Esophagus muscularis mucosa (tissue), 3 donors: ENCODE measurements around the gene LIMCH1.
"Not testable (repeated sequence)": the region's sequence is repeated elsewhere in the genome, so short reads cannot be mapped to it uniquely, and the experiment has no call there.

Experiments used
- EP300 ChIP-seq: sonication (generic); formaldehyde crosslinking; IDR thresholded peaks from one replicate; pipeline ENCODE4 v1.6.1; 2017; ENCODE audit warnings: antibody characterized with exemption
- POLR2A ChIP-seq: fragments of 450-650 bp; IDR thresholded peaks from one replicate; pipeline ENCODE4 v1.6.1; 2017; ENCODE audit warnings: antibody characterized with exemption, moderate library complexity, mild to moderate bottlenecking, low read depth
- POLR2AphosphoS5 ChIP-seq, 2 donors: sonication (generic); formaldehyde crosslinking; IDR thresholded peaks; one replicate each; pipeline ENCODE4 v1.6.1; 2017; ENCODE audit warnings: antibody characterized with exemption in 2 of 2

GRCh38 chr4:41491081-41491576 is 46.8 kb upstream of the LIMCH1 start:
- not testable (repeated sequence) for TF ChIP-seq POLR2AphosphoS5 (IDR thresholded peaks at IDR 0.05); EP300; POLR2A
